ENCODE results near the gene GPR162. TPM values are rescaled to one million over a fixed set of nuclear protein-coding genes. Genes with fewer than 3 reads are reported as not detected.
A peak's percentile ranks its signal among the peaks of the same experiment; 100 is the strongest.

The GPR162 gene
- total RNA-seq, 1 donor from 2014 or later: 0.75 TPM

DNA sequence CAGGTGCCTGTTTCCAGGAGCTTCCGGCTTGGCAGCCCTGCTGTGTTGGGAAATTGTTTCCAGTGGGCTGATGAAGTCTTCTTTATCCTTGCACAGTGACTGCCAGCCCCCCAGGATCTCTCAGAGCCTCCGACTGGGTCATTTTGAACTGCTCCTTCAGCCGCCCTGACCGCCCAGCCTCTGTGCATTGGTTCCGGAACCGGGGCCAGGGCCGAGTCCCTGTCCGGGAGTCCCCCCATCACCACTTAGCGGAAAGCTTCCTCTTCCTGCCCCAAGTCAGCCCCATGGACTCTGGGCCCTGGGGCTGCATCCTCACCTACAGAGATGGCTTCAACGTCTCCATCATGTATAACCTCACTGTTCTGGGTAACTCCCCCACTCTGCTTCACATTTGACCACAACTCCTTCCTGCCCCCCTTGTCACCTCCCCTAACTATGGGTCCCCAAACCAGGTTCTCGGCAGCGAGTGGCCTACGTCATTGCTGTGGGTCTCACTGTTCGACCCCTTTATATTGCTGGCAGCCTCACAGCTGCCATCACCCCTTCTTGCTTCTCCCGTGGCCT, 47.0 kb upstream of the GPR162 start:
- TF ChIP-seq, protein P1, sequence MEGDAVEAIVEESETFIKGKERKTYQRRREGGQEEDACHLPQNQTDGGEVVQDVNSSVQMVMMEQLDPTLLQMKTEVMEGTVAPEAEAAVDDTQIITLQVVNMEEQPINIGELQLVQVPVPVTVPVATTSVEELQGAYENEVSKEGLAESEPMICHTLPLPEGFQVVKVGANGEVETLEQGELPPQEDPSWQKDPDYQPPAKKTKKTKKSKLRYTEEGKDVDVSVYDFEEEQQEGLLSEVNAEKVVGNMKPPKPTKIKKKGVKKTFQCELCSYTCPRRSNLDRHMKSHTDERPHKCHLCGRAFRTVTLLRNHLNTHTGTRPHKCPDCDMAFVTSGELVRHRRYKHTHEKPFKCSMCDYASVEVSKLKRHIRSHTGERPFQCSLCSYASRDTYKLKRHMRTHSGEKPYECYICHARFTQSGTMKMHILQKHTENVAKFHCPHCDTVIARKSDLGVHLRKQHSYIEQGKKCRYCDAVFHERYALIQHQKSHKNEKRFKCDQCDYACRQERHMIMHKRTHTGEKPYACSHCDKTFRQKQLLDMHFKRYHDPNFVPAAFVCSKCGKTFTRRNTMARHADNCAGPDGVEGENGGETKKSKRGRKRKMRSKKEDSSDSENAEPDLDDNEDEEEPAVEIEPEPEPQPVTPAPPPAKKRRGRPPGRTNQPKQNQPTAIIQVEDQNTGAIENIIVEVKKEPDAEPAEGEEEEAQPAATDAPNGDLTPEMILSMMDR (IDR thresholded peaks at IDR 0.05; ENCODE audit: insufficient read depth, low read length, poor library complexity, severe bottlenecking): no peak
- H3K27me3 ChIP-seq (ENCODE audit: control insufficient read depth, insufficient read depth, low read length): peaks cover 25% of the 10 kb centered on the region
- no peak for DNase-seq (ENCODE audit: low read depth)
- no peak overlapping the region for H3K4me3 ChIP-seq (ENCODE audit: low read depth, low read length)
- H3K36me3 ChIP-seq (ENCODE audit: control insufficient read depth, insufficient read depth, low read length): peaks cover under 1% of the 10 kb centered on the region

DNA sequence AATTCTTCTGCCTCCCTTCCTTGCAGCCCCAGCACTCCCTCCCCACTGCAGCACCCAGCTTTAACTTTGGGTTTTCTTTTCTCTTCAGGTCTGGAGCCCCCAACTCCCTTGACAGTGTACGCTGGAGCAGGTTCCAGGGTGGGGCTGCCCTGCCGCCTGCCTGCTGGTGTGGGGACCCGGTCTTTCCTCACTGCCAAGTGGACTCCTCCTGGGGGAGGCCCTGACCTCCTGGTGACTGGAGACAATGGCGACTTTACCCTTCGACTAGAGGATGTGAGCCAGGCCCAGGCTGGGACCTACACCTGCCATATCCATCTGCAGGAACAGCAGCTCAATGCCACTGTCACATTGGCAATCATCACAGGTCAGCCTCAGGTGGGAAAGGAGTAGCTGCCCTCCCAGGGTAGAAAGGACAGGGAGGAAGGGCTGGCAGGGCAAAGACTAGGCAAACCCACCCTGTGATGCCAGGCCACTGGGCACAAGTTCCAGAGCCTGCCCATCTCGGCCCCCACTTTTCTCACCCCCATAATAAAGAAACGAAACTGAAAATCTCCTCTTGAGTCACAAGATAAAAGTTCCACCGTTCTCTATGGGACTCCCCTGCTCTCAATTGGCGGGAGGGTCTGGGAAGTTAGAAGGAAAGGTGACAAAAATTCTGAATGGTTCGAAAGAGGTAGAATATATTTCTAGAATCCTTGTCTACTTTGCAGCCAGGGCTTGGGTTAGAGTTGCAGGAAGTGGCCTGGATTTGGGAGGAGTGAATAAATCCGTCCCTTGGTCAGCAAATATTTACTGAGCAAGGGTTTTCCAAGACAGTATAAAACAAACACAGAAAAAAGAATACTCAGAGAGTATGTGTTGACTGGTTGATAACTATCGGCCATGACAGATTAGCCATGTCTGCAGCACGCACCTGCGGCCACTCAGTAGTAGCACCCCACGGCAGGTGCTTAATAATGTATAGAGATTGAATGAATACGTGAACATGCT, 46.1 kb upstream of the GPR162 start:
- Histone ChIP-seq H3K4me3 (ENCODE audit: low read depth, low read length) (no peak overlapping the region), H3K27me3 (ENCODE audit: control insufficient read depth, insufficient read depth, low read length) (peaks cover 25% of the 10 kb centered on the region), H3K36me3 (ENCODE audit: control insufficient read depth, insufficient read depth, low read length) (no peaks in the 10 kb centered on the region)
- TF ChIP-seq, protein P1 (IDR thresholded peaks at IDR 0.05; ENCODE audit: insufficient read depth, low read length, poor library complexity, severe bottlenecking): no peak
- DNase-seq (ENCODE audit: low read depth): no peak

DNA sequence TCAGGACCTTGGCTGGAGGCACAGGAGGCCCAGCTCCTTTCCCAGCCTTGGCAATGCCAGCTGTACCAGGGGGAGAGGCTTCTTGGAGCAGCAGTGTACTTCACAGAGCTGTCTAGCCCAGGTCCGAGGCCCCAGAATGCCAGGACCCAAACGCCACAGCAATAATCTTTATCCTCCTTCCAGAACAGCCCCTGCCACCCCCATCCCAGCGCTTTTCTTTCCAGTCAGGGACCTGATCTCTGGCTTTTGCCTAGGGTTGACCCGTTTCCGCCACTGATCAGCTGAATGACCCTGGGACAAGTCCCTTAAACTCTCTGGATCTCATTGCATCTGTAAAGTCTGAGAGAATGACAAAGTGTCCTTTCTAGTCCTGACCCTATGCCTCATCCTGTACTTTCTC, 44.2 kb upstream of the GPR162 start:
- peaks cover 24% of the 10 kb centered on the region for H3K27me3 ChIP-seq (ENCODE audit: control insufficient read depth, insufficient read depth, low read length)
- DNase-seq (ENCODE audit: low read depth): no peak
- TF ChIP-seq, protein P1 (IDR thresholded peaks at IDR 0.05; ENCODE audit: insufficient read depth, low read length, poor library complexity, severe bottlenecking): no peak
- no peaks in the 10 kb centered on the region for H3K36me3 ChIP-seq (ENCODE audit: control insufficient read depth, insufficient read depth, low read length)
- no peak overlapping the region for H3K4me3 ChIP-seq (ENCODE audit: low read depth, low read length)

DNA sequence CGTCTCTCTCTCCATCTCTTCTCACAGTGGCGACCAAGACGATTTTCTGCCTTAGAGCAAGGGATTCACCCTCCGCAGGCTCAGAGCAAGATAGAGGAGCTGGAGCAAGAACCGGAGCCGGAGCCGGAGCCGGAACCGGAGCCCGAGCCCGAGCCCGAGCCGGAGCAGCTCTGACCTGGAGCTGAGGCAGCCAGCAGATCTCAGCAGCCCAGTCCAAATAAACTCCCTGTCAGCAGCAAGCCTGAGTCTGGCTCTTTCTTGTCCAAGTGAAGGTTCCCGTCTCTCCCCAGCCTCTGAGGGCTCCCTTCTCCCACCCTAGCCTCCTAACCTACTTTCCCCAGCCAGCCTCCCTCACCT, 43.4 kb upstream of the GPR162 start:
- Histone ChIP-seq H3K27me3 (ENCODE audit: control insufficient read depth, insufficient read depth, low read length) (peaks cover 17% of the 10 kb centered on the region), H3K4me3 (ENCODE audit: low read depth, low read length) (no peak overlapping the region), H3K36me3 (ENCODE audit: control insufficient read depth, insufficient read depth, low read length) (no peaks in the 10 kb centered on the region)
- no peak for DNase-seq (ENCODE audit: low read depth)
- TF ChIP-seq, protein P1 (IDR thresholded peaks at IDR 0.05; ENCODE audit: insufficient read depth, low read length, poor library complexity, severe bottlenecking): no peak

DNA sequence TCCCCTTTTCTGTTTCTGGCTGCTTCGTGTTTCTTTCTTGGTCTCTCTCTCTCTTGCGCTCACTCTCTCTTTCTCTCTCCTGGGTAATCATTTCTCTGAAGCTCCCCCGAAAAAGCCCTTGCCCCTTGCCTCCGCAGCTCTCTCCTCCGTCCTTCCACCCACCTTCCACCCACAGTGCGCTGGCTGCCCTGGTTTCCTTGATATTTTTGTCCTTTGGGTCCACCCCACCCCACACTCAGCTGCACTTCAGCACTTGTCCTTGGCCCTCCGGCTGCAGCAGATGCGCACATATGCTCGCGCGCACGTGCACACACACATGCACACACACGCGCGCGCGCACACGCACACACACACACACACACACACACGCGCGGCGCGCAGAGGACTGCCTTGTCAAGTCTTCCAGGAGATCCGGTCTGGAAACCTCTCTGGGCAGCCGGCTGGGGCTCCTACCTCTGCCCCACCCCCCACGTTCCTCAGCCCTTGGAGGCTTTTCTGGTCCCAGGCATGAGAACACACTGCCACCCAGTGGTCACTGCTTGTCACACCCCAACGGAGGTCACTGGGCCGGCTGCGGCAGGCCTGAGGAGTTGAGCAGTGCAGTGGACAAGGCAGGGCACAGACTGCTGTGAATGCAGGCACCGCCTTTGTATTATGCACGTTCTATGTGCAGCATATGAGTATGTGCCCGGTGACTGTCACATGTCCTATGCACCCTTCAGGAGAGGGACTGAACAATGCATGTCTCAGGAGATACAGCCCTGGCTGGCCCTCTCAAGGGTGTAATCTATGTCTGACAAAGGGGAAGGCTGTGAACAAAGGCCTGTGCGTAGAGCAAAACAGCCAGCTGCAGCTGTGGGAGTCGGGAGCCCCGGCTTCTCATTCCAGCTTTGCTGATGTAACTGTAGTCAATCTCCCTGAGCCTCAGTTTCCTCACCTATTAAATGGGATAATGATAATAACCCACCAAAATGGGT, 42.8 kb upstream of the GPR162 start:
- Histone ChIP-seq H3K27me3 (ENCODE audit: control insufficient read depth, insufficient read depth, low read length) (peaks cover 12% of the 10 kb centered on the region), H3K4me3 (ENCODE audit: low read depth, low read length) (peak overlapping the region; percentile 19), H3K36me3 (ENCODE audit: control insufficient read depth, insufficient read depth, low read length) (no peaks in the 10 kb centered on the region)
- TF ChIP-seq, protein P1 (IDR thresholded peaks at IDR 0.05; ENCODE audit: insufficient read depth, low read length, poor library complexity, severe bottlenecking): peak; percentile 92
- peak; percentile 61 for DNase-seq (ENCODE audit: low read depth)
